Hindlimb muscle (tissue), 1 donor: ENCODE data around the gene SSUH2. TPM values are rescaled to one million over a fixed set of nuclear protein-coding genes. Genes with fewer than 3 reads are reported as not detected.
"Not testable (repeated sequence)": the region's sequence is repeated elsewhere in the genome, so short reads cannot be mapped to it uniquely, and the experiment has no call there.

Source experiments
- DNase-seq: peaks from one replicate; pipeline ENCODE4 v3.0.0-alpha.2; 2013
- polyA plus RNA-seq: library from polyadenylated mRNA; unstranded; fragments of 120-200 nt; gene quantifications from one replicate; pipeline ENCODE4 v1.2.1, GENCODE V29; 2013; ENCODE audit not compliant: insufficient read length

Gene SSUH2
- polyA plus RNA-seq, 1 donor, result 2.9 TPM

- no peak for DNase-seq
Observed at GRCh38 chr3:8608791-8609467, 35.7 kb downstream of the SSUH2 start.

GRCh38 chr3:8608041-8608790 is 36.4 kb downstream of the SSUH2 start:
- no peak for DNase-seq

DNA sequence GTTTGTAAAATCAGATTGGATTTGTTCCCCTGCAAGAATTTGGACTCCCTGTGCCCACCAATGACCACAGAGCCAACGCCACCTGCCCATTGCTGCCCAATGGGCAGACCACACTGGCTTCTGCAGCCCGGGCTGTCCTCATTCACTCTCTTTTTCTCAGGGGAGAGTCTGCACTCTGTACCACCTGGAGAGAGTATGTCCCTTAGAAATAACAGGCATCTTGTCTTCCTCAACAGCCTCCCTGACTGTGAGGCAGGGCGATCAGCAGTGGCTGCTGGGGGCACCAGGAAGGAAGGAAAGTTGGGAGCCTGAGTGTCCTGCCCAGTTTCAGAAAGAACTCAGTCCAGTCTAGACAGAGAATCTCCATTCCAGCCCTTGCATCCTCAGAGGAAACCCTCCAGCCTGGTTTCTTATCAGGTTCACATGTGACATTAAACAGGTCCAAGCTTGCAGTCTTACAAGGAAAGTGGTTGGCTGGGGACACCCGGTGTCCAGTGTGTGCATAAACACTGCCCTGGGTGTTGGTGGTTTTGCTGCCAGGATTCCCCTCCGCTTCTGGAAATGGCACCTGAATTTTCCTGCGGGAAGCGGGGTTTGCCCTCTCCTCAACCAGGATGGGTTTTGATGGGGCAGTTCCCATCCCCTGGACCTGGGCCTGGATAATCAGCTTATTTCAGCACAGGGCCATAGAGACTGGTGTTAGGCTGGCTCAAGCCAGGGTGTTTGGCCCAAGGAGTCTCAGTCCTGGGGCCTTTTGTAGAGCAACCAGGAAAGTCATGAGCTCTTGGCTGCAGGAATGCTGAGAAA is 37.2 kb downstream of the SSUH2 start:
- no peak for DNase-seq

DNA sequence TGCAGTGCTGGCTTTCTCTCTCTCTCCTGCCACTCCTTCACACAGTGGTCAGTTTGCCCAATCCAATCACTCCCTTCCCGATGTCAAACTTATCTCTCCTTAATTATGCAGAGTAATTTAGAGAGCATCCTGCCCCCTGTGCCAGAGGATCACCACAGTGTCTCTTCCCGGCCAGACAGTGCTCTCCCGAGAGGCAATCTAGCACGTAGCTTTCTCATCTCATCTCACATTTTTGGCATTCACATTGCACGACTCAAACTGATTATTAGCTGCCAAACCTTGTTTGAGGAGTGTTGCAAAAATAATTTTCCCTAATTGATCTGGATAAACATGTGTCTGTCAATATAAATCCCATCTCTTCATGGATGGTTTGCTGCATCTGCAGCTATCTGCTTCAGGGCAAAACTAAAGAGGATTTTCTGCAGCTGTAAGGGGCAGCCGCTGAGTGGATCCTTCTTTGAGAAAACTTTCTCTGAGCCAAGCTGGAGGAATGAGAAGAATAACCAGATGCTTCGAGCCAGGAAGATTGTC is 37.8 kb downstream of the SSUH2 start:
- DNase-seq, result no peak

GRCh38 chr3:8604988-8605387 is 39.6 kb downstream of the SSUH2 start:
- no peak for DNase-seq

GRCh38 chr3:8604006-8604405 is 40.6 kb downstream of the SSUH2 start:
- DNase-seq, result no peak

DNA sequence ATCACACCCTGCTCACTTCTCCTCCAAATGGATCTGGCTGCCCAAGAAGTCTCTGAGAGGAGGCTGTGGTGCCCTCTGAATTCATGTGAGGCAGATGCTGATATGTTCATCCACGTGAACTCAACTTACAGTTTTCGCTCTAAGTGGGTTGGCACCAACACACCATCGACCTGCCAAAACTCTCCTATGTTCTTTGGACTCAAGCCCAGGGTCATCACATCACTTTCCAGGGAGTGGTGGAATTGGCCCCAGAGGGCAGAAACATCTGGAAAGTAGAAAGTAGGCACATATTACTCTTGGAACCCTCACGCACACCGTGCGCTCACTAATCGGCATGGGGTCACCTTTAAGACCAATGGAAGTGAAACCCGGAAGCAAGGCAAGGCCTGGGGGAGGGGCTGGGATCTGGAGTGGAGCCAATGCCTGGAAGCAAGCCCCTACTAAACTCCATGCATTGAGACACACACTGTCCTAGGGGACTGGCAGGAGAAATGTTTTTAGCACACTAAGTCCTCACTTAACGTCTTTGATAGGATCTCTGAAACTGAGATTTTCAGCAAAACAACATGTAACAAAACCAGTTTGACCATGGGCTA is 41.4 kb downstream of the SSUH2 start:
- DNase-seq, result no peak

- DNase-seq, result no peak
Observed at GRCh38 chr3:8600457-8600856, 44.1 kb downstream of the SSUH2 start.

- no peak for DNase-seq
Observed at GRCh38 chr3:8599146-8599545, 45.5 kb downstream of the SSUH2 start.

GRCh38 chr3:8597219-8597853 is 47.3 kb downstream of the SSUH2 start:
- DNase-seq, result no peak

- no peak for DNase-seq
Observed at GRCh38 chr3:8596321-8597218, 48.0 kb downstream of the SSUH2 start.

DNA sequence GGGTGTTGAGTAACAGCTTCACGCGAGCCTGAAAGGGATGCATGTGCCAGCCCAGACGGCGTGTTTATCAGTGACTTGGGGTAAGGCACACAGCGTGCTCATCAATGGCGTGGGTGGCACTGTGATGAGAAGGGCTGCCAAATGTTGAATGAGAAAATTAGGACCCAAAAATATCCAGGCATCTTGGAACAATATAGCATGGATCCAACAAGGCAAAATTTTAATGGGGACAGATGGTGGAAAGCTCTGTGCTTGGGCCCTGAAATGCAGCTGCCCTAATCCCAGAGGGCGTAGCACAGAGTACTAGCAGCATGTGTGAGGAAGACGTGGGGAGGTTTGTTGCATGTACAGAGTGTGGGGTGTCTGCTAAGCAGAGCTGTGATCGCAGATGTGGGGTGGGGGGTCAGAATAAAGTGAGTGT is 48.9 kb downstream of the SSUH2 start:
- DNase-seq, result no peak

DNA sequence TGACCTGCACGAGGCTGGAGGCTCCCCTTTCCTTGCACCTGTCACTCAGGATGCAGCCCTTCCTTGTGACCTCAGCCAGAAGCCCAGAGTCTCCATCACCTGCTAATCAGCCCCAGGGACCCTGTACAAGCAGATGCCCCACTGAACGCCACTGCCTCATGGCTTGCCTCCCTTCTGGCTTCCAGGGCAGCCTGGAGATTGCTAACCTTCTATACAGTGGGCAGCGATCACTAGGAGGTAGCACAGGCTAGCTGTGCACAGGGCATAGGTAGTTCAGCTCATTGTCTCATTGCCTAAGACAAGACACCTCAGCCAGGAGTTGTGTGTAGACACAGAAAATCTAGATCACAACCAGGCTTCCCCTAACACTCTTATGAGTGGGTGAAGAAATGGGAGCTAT is 49.3 kb downstream of the SSUH2 start:
- no peak for DNase-seq

- no peak for DNase-seq
Observed at GRCh38 chr3:8593021-8593827, 51.4 kb downstream of the SSUH2 start.

- DNase-seq, result no peak
Observed at GRCh38 chr3:8589880-8590556, 54.6 kb downstream of the SSUH2 start.

GRCh38 chr3:8584661-8585060 is 59.9 kb downstream of the SSUH2 start:
- no peak for DNase-seq

DNA sequence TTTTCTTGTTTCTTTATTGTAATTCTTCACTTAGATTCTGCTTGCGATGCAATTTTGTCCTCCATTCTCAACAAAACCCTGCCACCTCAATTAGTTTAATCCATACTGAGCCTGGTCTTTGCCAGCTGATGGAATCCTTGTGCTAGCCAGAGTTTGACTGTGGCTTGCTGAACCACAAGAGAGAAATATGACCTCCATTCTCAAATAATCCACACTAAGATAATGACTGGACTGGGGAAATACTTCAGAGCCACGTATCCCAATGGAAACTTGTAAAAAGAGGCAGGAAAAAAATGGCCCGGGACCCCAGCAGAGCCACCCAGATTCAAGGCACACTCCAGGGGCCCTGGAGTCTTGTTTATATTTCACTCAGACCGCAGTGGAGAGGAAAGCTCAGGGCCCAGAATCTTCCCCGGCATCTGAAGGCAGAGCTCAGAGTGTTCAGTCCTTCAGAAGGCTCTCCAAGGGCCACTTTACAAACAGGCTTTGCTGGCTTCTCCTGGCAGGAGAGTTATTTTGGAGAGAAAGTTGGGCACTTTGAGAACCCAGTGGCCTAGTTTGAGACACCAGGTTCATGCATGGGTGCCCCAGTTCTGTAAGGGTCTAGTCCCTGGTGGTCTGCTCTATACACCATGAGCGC is 62.7 kb downstream of the SSUH2 start:
- DNase-seq, result no peak

- DNase-seq, result no peak
Observed at GRCh38 chr3:8581373-8581772, 63.2 kb downstream of the SSUH2 start.

- not testable (repeated sequence) for DNase-seq
Observed at GRCh38 chr3:8580434-8580833, 64.2 kb downstream of the SSUH2 start.
